GM08714 (cell line): ENCODE data around the gene INTS6.

Experiments
- H3K4me3 ChIP-seq: fragments of 200-500 bp; sonication (Bioruptor generic); 2 replicates; pipeline ENCODE4 v1.5.1; 2014; ENCODE audit warnings: mild to moderate bottlenecking, low read length, inconsistent platforms
- ZNF274 ChIP-seq: IDR thresholded peaks from 2 replicates; pipeline ENCODE4 v1.6.1; 2012; ENCODE audit warnings: mild to moderate bottlenecking, low read depth, low read length

INTS6 gene

DNA sequence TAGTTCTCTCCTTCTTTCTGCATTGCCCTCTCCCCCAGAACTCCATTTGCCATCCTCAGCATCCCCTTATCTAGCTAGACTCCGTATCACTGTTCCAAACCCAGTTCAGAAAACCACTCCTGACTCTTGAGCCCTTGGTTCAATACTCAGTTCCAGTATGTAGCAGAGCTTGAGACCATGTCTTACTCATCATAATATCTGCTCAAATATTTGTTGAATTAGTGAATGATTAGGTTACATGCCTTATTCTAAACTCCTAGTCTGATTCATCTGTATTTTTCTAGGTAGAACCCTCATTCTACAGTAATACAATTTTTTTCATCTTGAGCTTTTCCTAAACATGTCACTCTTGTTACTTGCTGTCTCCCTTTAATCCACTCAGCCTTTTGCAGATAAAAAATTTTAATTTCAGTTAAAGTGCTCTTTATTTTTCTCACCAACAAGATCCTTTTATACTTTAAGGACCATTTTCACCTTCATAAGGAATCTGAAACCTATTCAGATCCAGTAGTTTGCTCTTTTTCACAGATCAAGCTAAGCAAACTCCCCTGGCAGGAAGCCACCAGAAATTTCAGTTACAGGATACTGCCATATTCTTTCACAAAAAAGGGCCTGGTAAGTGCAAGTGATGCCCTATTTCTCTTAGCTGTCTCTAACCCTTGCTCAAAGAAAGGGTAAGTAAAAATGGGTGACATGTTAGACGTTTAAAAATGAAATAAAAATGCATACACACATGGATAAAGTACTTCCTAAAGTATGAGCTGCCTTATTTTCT is 23.1 kb upstream of the INTS6 start:
- H3K4me3 ChIP-seq = no peak overlapping the region
- no peak for TF ChIP-seq ZNF274

DNA sequence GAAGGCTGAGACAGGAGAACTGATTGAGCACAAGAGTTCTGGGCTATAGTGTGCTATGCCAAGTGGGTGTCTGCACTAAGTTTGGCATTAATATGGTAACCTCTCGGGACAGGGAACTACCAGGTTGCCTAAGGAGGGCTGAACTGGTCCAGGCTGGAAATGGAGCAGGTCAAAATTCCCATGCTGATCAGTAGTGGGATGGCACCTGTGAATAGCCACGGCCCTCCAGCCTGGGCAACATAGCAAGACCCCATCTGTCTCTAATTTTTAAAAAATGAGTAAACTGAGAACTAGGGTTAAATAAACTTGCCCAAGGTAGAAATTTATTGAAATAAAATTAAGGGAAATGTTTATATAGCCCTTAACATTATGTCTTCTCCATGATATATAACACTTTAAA is 17.0 kb upstream of the INTS6 start:
- no peak for TF ChIP-seq ZNF274
- no peak overlapping the region for H3K4me3 ChIP-seq

DNA sequence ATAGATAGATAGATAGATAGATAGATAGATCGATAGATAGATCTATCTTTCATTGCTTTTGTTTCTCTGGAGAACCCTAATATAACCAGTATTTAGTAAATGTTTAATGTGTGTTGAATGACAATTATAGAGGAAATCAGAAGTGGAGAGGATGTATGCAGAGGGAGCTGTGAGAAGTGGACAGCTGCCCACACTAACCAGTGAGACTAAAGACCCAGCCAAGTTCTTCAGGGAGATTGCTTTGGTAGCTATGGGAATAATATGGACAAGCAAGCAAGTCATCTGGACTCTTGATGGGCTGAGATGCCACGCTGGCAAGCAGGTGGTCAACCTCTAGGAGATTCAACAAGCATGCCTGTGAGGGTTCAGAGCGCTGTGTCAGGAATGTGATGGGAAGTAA is 14.9 kb upstream of the INTS6 start:
- no peak overlapping the region for H3K4me3 ChIP-seq
- no peak for TF ChIP-seq ZNF274

DNA sequence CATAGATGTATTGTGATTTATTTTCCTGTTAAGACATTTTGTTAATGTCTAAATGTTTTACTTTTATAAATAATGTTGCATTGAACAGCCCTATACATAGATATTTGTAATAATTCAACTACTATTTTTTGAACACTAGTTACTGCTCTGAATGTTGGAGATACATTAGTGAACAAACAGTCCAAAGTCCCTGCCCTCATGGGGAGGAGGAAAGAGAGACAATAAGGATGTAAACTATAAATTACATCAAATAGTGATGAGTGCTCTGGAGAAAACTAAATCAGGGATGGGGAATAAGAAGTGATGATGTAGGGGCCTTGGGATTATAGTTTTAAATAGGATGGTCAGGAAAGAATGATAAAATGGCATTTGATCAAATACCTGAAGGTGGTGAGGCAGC is 12.3 kb upstream of the INTS6 start:
- no peak for TF ChIP-seq ZNF274
- no peak overlapping the region for H3K4me3 ChIP-seq

DNA sequence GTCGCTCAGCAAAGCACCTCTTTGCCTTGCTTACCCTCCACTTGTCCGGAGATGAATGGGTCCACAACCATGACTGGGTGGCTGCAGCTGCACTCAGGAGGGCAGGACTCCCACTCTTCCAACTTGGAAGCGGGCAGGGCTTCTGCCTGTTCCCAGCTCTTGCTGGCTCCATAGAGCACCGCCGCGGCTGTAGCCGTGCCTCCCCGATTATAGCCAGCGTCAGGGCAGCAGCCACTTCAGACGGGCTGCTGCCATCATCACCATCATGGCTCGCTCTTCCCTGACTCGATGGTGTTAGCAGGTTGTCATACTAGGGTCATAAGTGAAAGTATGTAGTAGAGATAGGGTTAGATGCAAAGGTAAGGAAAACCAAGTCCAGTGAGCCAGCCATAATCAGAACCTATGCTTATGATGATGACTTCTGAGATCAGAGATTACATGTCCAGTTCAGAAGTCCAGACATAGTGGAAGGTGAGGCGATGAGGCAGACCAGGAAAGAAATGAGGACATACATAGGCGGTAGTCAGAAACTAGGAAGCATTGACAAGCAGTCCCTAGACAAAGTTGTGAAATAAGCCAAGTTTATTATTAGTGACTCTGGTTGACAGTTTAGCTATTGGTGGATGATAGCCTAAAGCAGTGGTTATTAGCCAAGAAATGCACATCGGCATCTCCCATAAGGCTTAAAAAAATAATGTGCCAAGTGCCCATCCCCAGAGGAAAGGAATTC is 4.4 kb upstream of the INTS6 start:
- no peak overlapping the region for H3K4me3 ChIP-seq
- TF ChIP-seq ZNF274 = no peak

DNA sequence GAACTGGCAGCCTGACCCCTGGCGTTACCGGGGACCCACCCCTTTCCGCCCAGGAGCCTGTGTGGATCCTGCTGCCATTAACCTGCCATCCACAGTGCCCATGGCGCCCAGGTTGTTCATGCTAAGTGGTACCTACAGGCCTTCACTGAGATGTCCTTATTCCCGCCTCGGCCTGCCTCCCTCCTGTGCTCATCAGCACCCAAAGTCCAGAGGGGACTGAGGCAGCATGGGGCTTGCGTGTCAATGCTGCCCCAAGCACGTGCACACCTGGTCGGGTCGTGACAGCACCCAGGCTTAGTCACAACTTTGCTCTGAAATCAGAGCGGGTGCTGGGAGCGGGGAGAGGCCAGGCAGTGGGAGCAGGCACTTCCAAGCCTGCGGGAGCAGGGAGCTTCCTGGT is 3.7 kb upstream of the INTS6 start:
- no peak overlapping the region for H3K4me3 ChIP-seq
- TF ChIP-seq ZNF274 = no peak

DNA sequence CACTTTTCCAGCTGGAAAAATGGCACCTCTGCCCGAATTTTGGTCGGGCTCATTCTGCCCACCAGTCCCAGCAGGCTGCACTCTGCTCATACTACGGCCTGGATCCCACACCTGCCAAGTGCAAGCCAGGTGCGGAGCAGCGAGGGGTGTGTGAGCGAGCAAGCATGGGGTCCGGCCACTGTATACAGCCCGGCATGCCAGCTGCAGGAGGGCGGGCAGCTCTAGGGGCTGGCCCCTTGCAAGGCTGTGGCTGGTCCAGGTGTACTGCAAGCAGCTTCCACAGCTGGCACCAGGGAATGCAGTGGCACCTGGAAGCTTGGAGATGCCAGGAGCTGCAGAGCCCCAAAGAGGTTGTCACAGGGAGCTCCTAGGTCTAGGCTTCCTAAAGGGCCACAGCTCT is 2.7 kb upstream of the INTS6 start:
- TF ChIP-seq ZNF274 = no peak
- no peak overlapping the region for H3K4me3 ChIP-seq

DNA sequence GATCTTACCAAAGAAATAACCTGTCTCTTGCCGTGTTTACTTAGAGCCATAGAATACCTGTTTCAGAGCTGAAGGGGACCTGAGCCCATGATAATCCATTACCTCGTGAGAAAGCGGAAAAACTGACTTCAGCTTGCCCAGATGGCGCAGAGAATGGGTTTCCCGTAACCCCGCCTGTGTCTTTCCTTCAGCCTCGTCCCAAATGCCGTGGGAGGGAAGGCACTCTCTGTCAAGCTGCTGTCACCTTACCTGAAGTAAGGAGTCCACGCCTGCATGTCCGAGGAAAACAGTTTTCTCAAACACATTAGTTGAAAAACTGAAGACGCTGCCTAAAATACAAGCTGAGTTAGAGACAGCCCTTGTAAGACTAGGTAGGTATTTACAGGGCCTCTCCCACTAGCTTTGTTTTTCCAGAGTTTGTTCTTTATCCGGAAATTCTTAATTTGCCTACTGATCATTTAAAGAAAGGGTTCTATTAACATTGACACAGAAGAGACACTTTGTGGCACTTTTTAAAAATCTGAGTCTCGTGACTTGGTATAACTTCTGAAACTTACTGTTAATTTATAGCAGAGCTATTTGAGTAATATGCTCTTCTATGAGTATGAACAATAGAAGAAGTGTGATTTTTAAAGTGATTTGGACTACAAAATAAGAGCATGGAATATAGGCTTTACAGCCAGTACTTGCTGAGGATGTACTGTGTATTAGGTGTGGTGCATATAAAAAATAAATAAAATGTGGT is 1.3 kb upstream of the INTS6 start:
- peak overlapping the region; percentile 88 for H3K4me3 ChIP-seq

DNA sequence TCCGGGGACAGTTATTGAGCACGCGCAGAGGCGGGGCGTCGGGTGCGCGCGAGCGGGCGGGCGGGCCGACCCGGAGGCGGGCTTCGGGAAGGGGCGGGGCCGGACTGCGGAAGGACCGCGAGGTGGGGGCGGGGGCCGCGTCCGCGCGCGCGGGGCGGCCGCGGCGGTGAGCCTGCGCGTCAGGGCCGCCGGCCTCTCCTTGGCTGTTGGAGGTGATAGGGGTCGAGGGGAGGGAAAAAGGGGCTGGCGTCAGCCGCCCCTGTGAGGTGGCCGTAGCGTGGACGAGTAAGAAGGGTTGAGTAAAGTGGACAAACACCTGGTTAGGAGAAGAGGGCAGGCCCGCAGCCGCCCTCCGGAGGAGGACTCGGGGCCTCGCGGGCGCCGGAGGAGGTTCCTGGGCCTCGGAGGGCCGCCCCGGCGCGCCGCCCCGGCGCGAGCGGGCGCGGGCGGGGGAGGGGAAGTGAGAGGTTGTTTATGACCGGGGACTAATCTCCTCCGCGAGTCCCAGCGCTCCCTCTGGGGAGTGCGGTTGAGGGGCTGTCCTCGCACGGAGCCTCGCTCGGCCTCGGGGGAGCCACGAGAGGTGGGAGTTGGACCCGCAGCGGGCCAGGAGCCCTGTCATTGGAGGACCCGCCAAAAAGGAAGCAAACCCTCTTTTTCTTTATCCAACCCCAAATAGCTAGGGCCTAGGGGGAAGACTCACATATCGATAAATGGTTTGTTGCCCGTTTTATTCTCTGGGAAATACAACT is 547 bp upstream of the INTS6 start:
- H3K4me3 ChIP-seq = peak overlapping the region; percentile 88
- no peak for TF ChIP-seq ZNF274

More for the DNA sequence above, 1.3 kb upstream of the INTS6 start:
- TF ChIP-seq ZNF274 = no peak

DNA sequence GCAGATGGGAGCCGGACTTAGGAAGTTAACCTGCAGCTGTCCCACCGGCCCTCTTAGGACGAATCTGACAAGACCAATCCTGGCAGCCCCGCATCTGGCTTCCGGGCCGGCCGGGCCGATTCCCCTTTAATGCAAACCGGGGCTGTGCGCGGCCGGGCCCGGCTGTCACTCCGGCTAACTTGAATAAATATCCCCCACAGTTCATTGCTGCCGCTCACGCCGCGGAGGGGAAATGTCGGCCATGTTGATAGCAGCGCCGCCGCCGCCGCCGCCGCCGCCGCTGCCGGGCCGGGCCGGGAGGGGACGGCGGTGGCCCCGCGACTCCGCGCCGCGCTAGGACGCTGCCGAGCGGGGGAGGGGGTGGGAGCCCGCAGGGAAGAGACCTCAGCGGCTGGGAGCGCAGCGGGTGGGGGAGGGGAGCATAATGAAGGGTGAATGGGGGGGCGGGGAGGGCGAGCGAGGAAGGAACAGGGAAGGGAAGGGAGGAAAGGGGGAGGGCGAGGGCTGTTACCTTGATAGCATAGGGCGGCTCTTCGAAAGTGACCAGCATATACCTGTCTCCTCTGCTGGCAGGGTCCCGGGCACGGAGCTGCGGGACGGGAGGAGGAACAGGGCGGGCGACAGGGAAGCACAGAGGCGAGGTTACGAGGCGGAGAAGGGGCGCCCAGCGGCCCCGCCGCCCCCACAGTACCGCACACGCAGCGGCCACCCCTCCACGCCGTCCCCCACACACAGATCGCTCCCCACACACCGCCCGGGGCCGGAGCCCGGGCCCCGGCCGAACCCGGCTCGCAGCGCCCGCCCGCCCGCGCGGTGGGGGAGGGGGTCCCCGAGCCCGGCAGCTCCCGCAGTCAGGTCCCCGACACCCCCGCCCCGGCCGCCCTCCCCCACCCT is 1.1 kb downstream of the INTS6 start:
- peak overlapping the region; percentile 76 for H3K4me3 ChIP-seq
- TF ChIP-seq ZNF274 = no peak

DNA sequence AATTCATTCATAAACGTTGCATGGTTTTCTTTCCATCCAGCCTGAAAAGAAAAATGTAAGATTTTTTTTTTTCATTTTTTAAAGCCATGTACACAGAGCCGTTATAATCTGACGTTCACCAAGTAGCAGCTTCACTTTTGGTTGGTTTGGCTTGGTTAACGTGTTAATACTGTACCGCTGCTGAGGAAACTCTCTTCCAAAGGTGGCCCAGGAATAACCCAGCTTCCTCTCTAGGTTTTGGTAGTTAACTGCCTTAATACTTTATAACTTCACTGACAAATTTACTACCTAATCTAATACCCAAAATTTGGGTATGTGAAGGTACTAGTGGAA is 1.7 kb downstream of the INTS6 start:
- H3K4me3 ChIP-seq = peak overlapping the region; percentile 76
- TF ChIP-seq ZNF274 = no peak

DNA sequence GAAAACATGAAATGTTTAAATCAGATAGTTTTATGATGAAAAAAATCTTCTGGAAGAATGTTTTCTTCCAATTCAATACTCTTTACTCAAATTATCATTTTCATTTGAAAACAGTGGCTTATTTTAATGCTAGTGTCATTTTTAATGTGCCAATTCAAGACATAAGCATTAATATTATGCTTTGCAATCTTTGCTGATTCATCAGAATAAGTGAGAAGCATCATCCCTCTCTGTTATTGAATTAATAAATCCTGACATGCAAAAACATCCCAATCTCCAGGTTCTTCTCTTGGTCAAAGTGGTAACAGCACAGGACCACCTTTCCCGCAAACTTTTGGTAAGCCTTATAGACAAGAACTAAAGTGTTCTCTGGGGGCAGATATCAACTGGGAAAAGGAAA is 3.8 kb downstream of the INTS6 start:
- TF ChIP-seq ZNF274 = no peak
- no peak overlapping the region for H3K4me3 ChIP-seq

DNA sequence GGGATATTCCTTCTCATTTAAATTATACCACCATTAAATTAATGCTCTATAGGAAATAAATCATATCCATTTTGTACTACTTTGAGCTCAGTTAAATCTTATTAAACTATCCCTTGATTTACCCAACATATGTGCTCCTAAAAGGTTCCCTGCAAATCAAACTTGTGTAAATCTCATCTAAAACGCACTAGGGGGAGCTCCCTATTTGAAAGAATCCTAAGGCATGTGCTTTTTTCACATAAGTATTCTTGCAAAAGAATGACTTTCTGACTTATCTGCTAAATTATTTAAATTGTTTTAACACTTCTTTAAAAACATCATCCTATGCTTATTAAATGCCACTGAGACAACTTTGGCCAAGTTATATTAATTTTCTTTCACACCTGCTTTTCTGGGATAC is 7.9 kb downstream of the INTS6 start:
- no peak overlapping the region for H3K4me3 ChIP-seq
- no peak for TF ChIP-seq ZNF274
